ENCODE measurements around the gene MNX1. TPM values are rescaled to one million over a fixed set of nuclear protein-coding genes. Genes with fewer than 3 reads are reported as not detected.

MNX1 gene
- total and polyA plus RNA-seq, 2 donors (not counting 3 experiments of a cell fraction or from before 2014, with no cell fraction given): not detected

DNA sequence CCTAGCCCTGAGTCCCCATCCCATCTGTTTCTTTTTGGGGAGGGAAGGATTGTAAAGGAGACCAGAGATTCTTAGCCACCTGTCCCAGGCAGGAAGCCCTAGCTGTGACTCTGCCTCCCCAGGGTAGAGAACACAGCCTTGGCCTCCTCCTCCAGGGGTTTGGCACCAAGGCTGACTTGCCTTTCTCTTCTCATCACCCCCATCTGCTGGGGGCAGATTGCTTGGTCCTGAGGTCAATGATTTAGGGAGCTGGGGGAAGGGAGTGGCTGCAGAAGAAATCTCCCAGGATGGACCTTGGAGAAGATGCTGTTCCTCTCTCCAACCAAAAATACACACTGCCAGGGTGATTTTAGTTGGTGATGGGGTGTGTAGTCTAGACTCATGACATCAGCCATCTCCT, 2.6 kb upstream of the MNX1 start:
- Histone ChIP-seq H3K9me3 (replicated peaks; ENCODE audit: control insufficient read depth, insufficient read depth, low read length) (no peaks in the 10 kb centered on the region), H3K4me1 (ENCODE audit: control insufficient read depth, extremely low read depth, insufficient read depth, low read length) (no peaks in the 10 kb centered on the region), H3K9ac (replicated peaks; ENCODE audit: extremely low read depth, insufficient read depth, low read length) (no peak overlapping the region), H3K36me3 (ENCODE audit: control insufficient read depth in 2 of 2, extremely low read depth in 1 of 2, insufficient read depth in 2 of 2, low read length in 2 of 2) (no peaks in the 10 kb centered on the region), H3K27ac (ENCODE audit: insufficient read depth, low read depth, low read length) (no peak overlapping the region), H3K4me3 (replicated peaks in 1 of 3; ENCODE audit: insufficient read depth in 1 of 3, low read depth in 1 of 3, low read length in 3 of 3) (no peak overlapping the region), H3K9me1 (replicated peaks; ENCODE audit: control insufficient read depth, extremely low read depth, insufficient read depth, low read length) (no peaks in the 10 kb centered on the region), H3K4me2 (ENCODE audit: insufficient read depth, low read length) (no peak overlapping the region), H2AFZ (ENCODE audit: low read depth, low read length) (no peak overlapping the region), H4K20me1 (replicated peaks; ENCODE audit: control insufficient read depth, extremely low read depth, insufficient read depth, low read length) (no peaks in the 10 kb centered on the region), H3K27me3 (ENCODE audit: control insufficient read depth in 2 of 2, insufficient read depth in 2 of 2, low read length in 2 of 2) (peaks cover 87 to 96% of the 10 kb centered on the region in 2 experiments), H3K79me2 (ENCODE audit: control insufficient read depth, insufficient read depth, low read length) (no peaks in the 10 kb centered on the region)
- POLR2A ChIA-PET: no interaction called here
- dilution Hi-C loops (cut with MboI; ENCODE audit: extremely low pct_ligation_motif_present, low sequenced_read_pairs) (no loop called here), intact Hi-C loops (cut with micrococcal nuclease) (no loop called here)
- no peak for DNase-seq (ENCODE audit: low read depth, low spot score)
- TF ChIP-seq, protein P1, sequence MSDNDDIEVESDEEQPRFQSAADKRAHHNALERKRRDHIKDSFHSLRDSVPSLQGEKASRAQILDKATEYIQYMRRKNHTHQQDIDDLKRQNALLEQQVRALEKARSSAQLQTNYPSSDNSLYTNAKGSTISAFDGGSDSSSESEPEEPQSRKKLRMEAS (IDR thresholded peaks at IDR 0.05; ENCODE audit: insufficient read depth, insufficient read length): no peak
- no peak for TF ChIP-seq MYC (IDR thresholded peaks at IDR 0.05; ENCODE audit: low read depth, low read length)
- TF ChIP-seq GATA2 (IDR thresholded peaks at IDR 0.05; ENCODE audit: insufficient read depth, insufficient read length, low read depth, low read length): no peak
- no peak for TF ChIP-seq FOS (IDR thresholded peaks at IDR 0.05; ENCODE audit: borderline replicate concordance, insufficient read depth, low read length)
- no peak for TF ChIP-seq JUN (IDR thresholded peaks at IDR 0.05; ENCODE audit: borderline replicate concordance, insufficient read depth, insufficient read length, low read depth)
- no peak for TF ChIP-seq POLR2A (IDR thresholded peaks at IDR 0.05; ENCODE audit: low read depth, low read length)
- TF ChIP-seq EZH2 (IDR thresholded peaks at IDR 0.05; ENCODE audit: borderline replicate concordance, low read depth, low read length, severe bottlenecking): no peak
- TF ChIP-seq, protein P2, sequence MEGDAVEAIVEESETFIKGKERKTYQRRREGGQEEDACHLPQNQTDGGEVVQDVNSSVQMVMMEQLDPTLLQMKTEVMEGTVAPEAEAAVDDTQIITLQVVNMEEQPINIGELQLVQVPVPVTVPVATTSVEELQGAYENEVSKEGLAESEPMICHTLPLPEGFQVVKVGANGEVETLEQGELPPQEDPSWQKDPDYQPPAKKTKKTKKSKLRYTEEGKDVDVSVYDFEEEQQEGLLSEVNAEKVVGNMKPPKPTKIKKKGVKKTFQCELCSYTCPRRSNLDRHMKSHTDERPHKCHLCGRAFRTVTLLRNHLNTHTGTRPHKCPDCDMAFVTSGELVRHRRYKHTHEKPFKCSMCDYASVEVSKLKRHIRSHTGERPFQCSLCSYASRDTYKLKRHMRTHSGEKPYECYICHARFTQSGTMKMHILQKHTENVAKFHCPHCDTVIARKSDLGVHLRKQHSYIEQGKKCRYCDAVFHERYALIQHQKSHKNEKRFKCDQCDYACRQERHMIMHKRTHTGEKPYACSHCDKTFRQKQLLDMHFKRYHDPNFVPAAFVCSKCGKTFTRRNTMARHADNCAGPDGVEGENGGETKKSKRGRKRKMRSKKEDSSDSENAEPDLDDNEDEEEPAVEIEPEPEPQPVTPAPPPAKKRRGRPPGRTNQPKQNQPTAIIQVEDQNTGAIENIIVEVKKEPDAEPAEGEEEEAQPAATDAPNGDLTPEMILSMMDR (IDR thresholded peaks at IDR 0.05; ENCODE audit: extremely low read depth in 1 of 2, insufficient read depth in 1 of 2, low read depth in 1 of 2, low read length in 2 of 2): no peak
- TF ChIP-seq POLR2AphosphoS5 (IDR thresholded peaks at IDR 0.05; ENCODE audit: insufficient read depth, low read depth, low read length): no peak
- FAIRE-seq: no peak
- CTCF ChIA-PET: interaction anchor here (0.7 kb wide), 2 partner anchors 21 to 100 kb away, joined by 3 read pairs; no protein-coding TSS in a partner anchor
- BruUV-seq (replicated peaks): no TSS peak

Measured in endothelial cell of umbilical vein (primary cell).